Measurements from ENCODE around the gene EPHA6. TPM values are rescaled to one million over a fixed set of nuclear protein-coding genes. Genes with fewer than 3 reads are reported as not detected.

Gene EPHA6
- total and polyA plus RNA-seq, 9 of the 15 experiments (the other 6 are each of a cell fraction or from before 2014, with no cell fraction given) = not detected

DNA sequence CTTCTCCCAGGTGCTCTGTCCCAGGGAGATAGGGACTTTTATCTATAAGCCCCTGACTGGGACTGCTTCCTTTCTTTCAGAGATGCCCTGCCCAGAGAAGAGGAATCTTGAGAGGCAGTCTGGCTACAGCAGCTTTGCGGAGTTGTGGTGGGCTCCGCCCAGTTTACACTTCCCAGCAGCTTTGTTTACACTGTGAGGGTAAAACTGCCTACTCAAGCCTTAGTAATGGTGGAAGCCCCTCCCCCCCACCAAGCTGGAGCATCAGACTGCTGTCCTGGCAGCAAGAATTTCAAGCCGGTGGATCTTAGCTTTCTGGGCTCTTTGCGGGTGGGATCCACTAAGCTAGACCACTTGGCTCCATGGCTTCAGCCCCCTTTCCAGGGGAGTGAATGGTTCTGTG, 696.4 kb downstream of the EPHA6 start:
- DNase-seq (ENCODE audit: extremely low read depth in 1 of 4, low spot score in 3 of 4) (no peak), FAIRE-seq (no peak), ATAC-seq (no peak)
- no peaks in the 10 kb centered on the region for H3K9me1 ChIP-seq (ENCODE audit: control insufficient read depth, insufficient read depth, low read length)
- H4K20me1 ChIP-seq (replicated peaks; ENCODE audit: control insufficient read depth, insufficient read depth, low read length) = no peaks in the 10 kb centered on the region
- no peak overlapping the region for H2AFZ ChIP-seq (ENCODE audit: low read depth, low read length)
- no TSS peak for BruUV-seq (replicated peaks)
- H3K79me2 ChIP-seq (ENCODE audit: control insufficient read depth, insufficient read depth, low read length) = no peaks in the 10 kb centered on the region
- in situ Hi-C loops (cut with MboI) = no loop called here
- H3K9ac ChIP-seq (ENCODE audit: insufficient read depth in 1 of 2, low read depth in 2 of 2, low read length in 2 of 2) = no peak overlapping the region
- H3K4me3 ChIP-seq = no peak overlapping the region
- ChIA-PET POLR2A (no interaction called here), CTCF (ENCODE audit: low intra/inter-chr PET ratio) (no interaction called here)
- H3K4me2 ChIP-seq (ENCODE audit: insufficient read depth, low read length) = no peak overlapping the region
- no peaks in the 10 kb centered on the region for H3K36me3 ChIP-seq (ENCODE audit: control insufficient read depth, insufficient read depth, low read length)
- intact Hi-C loops (cut with micrococcal nuclease) = no loop called here
- no peak overlapping the region for H3K27ac ChIP-seq (ENCODE audit: extremely low read depth, low read depth, low read length)
- no peaks in the 10 kb centered on the region for H3K4me1 ChIP-seq (replicated peaks in 1 of 2; ENCODE audit: control insufficient read depth in 2 of 2, insufficient read depth in 2 of 2, low read length in 2 of 2)
- 8% methylated on average over 4 of the region's 4 CpGs for WGBS (ENCODE audit: insufficient coverage, low coverage, missing lambda C conversion rate)
- no peaks in the 10 kb centered on the region for H3K9me3 ChIP-seq (replicated peaks; ENCODE audit: control insufficient read depth, insufficient read depth, low read depth, low read length)
- H3K27me3 ChIP-seq (ENCODE audit: control insufficient read depth in 2 of 2, insufficient read depth in 2 of 2, low read length in 2 of 2) = no peaks in the 10 kb centered on the region
- TF ChIP-seq, protein P1, sequence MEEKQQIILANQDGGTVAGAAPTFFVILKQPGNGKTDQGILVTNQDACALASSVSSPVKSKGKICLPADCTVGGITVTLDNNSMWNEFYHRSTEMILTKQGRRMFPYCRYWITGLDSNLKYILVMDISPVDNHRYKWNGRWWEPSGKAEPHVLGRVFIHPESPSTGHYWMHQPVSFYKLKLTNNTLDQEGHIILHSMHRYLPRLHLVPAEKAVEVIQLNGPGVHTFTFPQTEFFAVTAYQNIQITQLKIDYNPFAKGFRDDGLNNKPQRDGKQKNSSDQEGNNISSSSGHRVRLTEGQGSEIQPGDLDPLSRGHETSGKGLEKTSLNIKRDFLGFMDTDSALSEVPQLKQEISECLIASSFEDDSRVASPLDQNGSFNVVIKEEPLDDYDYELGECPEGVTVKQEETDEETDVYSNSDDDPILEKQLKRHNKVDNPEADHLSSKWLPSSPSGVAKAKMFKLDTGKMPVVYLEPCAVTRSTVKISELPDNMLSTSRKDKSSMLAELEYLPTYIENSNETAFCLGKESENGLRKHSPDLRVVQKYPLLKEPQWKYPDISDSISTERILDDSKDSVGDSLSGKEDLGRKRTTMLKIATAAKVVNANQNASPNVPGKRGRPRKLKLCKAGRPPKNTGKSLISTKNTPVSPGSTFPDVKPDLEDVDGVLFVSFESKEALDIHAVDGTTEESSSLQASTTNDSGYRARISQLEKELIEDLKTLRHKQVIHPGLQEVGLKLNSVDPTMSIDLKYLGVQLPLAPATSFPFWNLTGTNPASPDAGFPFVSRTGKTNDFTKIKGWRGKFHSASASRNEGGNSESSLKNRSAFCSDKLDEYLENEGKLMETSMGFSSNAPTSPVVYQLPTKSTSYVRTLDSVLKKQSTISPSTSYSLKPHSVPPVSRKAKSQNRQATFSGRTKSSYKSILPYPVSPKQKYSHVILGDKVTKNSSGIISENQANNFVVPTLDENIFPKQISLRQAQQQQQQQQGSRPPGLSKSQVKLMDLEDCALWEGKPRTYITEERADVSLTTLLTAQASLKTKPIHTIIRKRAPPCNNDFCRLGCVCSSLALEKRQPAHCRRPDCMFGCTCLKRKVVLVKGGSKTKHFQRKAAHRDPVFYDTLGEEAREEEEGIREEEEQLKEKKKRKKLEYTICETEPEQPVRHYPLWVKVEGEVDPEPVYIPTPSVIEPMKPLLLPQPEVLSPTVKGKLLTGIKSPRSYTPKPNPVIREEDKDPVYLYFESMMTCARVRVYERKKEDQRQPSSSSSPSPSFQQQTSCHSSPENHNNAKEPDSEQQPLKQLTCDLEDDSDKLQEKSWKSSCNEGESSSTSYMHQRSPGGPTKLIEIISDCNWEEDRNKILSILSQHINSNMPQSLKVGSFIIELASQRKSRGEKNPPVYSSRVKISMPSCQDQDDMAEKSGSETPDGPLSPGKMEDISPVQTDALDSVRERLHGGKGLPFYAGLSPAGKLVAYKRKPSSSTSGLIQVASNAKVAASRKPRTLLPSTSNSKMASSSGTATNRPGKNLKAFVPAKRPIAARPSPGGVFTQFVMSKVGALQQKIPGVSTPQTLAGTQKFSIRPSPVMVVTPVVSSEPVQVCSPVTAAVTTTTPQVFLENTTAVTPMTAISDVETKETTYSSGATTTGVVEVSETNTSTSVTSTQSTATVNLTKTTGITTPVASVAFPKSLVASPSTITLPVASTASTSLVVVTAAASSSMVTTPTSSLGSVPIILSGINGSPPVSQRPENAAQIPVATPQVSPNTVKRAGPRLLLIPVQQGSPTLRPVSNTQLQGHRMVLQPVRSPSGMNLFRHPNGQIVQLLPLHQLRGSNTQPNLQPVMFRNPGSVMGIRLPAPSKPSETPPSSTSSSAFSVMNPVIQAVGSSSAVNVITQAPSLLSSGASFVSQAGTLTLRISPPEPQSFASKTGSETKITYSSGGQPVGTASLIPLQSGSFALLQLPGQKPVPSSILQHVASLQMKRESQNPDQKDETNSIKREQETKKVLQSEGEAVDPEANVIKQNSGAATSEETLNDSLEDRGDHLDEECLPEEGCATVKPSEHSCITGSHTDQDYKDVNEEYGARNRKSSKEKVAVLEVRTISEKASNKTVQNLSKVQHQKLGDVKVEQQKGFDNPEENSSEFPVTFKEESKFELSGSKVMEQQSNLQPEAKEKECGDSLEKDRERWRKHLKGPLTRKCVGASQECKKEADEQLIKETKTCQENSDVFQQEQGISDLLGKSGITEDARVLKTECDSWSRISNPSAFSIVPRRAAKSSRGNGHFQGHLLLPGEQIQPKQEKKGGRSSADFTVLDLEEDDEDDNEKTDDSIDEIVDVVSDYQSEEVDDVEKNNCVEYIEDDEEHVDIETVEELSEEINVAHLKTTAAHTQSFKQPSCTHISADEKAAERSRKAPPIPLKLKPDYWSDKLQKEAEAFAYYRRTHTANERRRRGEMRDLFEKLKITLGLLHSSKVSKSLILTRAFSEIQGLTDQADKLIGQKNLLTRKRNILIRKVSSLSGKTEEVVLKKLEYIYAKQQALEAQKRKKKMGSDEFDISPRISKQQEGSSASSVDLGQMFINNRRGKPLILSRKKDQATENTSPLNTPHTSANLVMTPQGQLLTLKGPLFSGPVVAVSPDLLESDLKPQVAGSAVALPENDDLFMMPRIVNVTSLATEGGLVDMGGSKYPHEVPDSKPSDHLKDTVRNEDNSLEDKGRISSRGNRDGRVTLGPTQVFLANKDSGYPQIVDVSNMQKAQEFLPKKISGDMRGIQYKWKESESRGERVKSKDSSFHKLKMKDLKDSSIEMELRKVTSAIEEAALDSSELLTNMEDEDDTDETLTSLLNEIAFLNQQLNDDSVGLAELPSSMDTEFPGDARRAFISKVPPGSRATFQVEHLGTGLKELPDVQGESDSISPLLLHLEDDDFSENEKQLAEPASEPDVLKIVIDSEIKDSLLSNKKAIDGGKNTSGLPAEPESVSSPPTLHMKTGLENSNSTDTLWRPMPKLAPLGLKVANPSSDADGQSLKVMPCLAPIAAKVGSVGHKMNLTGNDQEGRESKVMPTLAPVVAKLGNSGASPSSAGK (IDR thresholded peaks at IDR 0.05) = no peak
- TF ChIP-seq SAFB (IDR thresholded peaks at IDR 0.05; ENCODE audit: borderline replicate concordance, low read depth, low read length) = no peak
- TF ChIP-seq RBM14 (IDR thresholded peaks at IDR 0.05; ENCODE audit: borderline replicate concordance, insufficient read depth, low read depth, low read length) = no peak
- TF ChIP-seq NFIX (CRISPR knock-in tag; IDR thresholded peaks at IDR 0.05; ENCODE audit: low read depth) = no peak
- no peak for TF ChIP-seq CBX1 (IDR thresholded peaks at IDR 0.05; ENCODE audit: low read depth)
- no peak for TF ChIP-seq HMGN3 (IDR thresholded peaks at IDR 0.05; ENCODE audit: borderline replicate concordance, extremely low read depth, insufficient read length, low read depth, low read length)
- TF ChIP-seq, protein P2, sequence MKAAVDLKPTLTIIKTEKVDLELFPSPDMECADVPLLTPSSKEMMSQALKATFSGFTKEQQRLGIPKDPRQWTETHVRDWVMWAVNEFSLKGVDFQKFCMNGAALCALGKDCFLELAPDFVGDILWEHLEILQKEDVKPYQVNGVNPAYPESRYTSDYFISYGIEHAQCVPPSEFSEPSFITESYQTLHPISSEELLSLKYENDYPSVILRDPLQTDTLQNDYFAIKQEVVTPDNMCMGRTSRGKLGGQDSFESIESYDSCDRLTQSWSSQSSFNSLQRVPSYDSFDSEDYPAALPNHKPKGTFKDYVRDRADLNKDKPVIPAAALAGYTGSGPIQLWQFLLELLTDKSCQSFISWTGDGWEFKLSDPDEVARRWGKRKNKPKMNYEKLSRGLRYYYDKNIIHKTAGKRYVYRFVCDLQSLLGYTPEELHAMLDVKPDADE (conservative IDR thresholded peaks at IDR 0.05; ENCODE audit: control insufficient read depth, low read depth, low read length) = no peak
- no peak for TF ChIP-seq PTRF (tag; IDR thresholded peaks at IDR 0.05)
- TF ChIP-seq PHF21A (IDR thresholded peaks at IDR 0.05; ENCODE audit: borderline replicate concordance, low read depth) = no peak
- TF ChIP-seq POLR3A (IDR thresholded peaks at IDR 0.05; ENCODE audit: borderline replicate concordance, extremely low read depth, insufficient read depth, insufficient read length) = no peak
- no peak for TF ChIP-seq CAMTA2 (CRISPR knock-in tag; conservative IDR thresholded peaks at IDR 0.05)

Data from K562 (cell line).